Fibroblast of lung (primary cell): ENCODE results near the gene NCOA5.

Experiments
- EZH2 ChIP-seq: IDR thresholded peaks from 2 replicates; pipeline ENCODE4 v1.5.1; 2012; ENCODE audit warnings: low read length, control low read depth, mild to moderate bottlenecking; ENCODE audit errors: missing control alignments
- TF ChIP-seq, protein P1 (sequence below), 2 donors: IDR thresholded peaks in 1 of 2; conservative IDR thresholded peaks in 1 of 2; 1 replicate in 1 of 2; 2 replicates in 1 of 2; pipeline ENCODE4 v1.5.1; 2011 to 2012; ENCODE audit warnings: low read length in 2 of 2, control low read depth in 1 of 2, inconsistent platforms in 1 of 2, low read depth in 1 of 2, mild to moderate bottlenecking in 1 of 2

- TF ChIP-seq, protein P1, sequence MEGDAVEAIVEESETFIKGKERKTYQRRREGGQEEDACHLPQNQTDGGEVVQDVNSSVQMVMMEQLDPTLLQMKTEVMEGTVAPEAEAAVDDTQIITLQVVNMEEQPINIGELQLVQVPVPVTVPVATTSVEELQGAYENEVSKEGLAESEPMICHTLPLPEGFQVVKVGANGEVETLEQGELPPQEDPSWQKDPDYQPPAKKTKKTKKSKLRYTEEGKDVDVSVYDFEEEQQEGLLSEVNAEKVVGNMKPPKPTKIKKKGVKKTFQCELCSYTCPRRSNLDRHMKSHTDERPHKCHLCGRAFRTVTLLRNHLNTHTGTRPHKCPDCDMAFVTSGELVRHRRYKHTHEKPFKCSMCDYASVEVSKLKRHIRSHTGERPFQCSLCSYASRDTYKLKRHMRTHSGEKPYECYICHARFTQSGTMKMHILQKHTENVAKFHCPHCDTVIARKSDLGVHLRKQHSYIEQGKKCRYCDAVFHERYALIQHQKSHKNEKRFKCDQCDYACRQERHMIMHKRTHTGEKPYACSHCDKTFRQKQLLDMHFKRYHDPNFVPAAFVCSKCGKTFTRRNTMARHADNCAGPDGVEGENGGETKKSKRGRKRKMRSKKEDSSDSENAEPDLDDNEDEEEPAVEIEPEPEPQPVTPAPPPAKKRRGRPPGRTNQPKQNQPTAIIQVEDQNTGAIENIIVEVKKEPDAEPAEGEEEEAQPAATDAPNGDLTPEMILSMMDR (conservative IDR thresholded peaks at IDR 0.05 in 1 of 2, IDR thresholded peaks at IDR 0.05 in 1 of 2; ENCODE audit: low read depth in 1 of 2, low read length in 2 of 2) = no peak
- no peak for TF ChIP-seq EZH2
These were observed 6.2 kb downstream of the NCOA5 start for GRCh38 chr20:46083531-46084061.
